Measurements from ENCODE around the gene DDX17.

The DDX17 gene

GRCh38 chr22:38506118-38506962 lies at the start of gene DDX17:
DDX17 (minus strand) TSS chr22:38506311.
- peak; percentile 98 for FAIRE-seq

GRCh38 chr22:38554281-38554680 lies 48.2 kb upstream of the DDX17 start:
- no peak for FAIRE-seq

- FAIRE-seq = no peak
Measured at GRCh38 chr22:38549101-38549894, 43.2 kb upstream of the DDX17 start.

- FAIRE-seq = no peak
Measured at GRCh38 chr22:38540701-38541100, 34.6 kb upstream of the DDX17 start.

- no peak for FAIRE-seq
Measured at GRCh38 chr22:38531251-38531938, 25.3 kb upstream of the DDX17 start.

GRCh38 chr22:38524429-38524828 lies 18.3 kb upstream of the DDX17 start:
- FAIRE-seq = no peak

GRCh38 chr22:38523479-38523878 lies 17.4 kb upstream of the DDX17 start:
- FAIRE-seq = no peak

- no peak for FAIRE-seq
Measured at GRCh38 chr22:38523029-38523428, 16.9 kb upstream of the DDX17 start.

- no peak for FAIRE-seq
Measured at GRCh38 chr22:38519453-38520250, 13.5 kb upstream of the DDX17 start.

- no peak for FAIRE-seq
Measured at GRCh38 chr22:38518620-38519019, 12.5 kb upstream of the DDX17 start.

GRCh38 chr22:38513063-38513462 lies 7.0 kb upstream of the DDX17 start:
- FAIRE-seq = no peak

GRCh38 chr22:38510416-38510970 lies 4.4 kb upstream of the DDX17 start:
- no peak for FAIRE-seq

- FAIRE-seq = no peak
Measured at GRCh38 chr22:38505541-38506117, 482 bp downstream of the DDX17 start.

GRCh38 chr22:38504731-38505540 lies 1.2 kb downstream of the DDX17 start:
- no peak for FAIRE-seq

- no peak for FAIRE-seq
Measured at GRCh38 chr22:38503021-38503420, 3.1 kb downstream of the DDX17 start.

- FAIRE-seq = no peak
Measured at GRCh38 chr22:38501797-38502672, 4.1 kb downstream of the DDX17 start.

GRCh38 chr22:38497869-38498268 lies 8.2 kb downstream of the DDX17 start:
- FAIRE-seq = no peak

GRCh38 chr22:38494939-38495338 lies 11.2 kb downstream of the DDX17 start:
- FAIRE-seq = no peak

GRCh38 chr22:38494498-38494897 lies 11.6 kb downstream of the DDX17 start:
- no peak for FAIRE-seq
